Bronchial epithelial cell (primary cell): ENCODE results near the gene EIF2B1. TPM values are rescaled to one million over a fixed set of nuclear protein-coding genes. Genes with fewer than 3 reads are reported as not detected.
A peak's percentile ranks its signal among the peaks of the same experiment; 100 is the strongest.
"Not testable (repeated sequence)": the region's sequence is repeated elsewhere in the genome, so short reads cannot be mapped to it uniquely, and the experiment has no call there.

Source experiments
- DNase-seq: peaks from one replicate; pipeline ENCODE4 v3.0.0-alpha.2; 2010; ENCODE audit warnings: low read depth
- FAIRE-seq: peaks from 2 replicates; lab custom pipeline; 2011; peaks lifted over from hg19 to GRCh38; lab: Jason Lieb, UNC
- H3K27me3 ChIP-seq: 2 replicates; pipeline ENCODE4 v1.5.1; 2011; ENCODE audit warnings: low read length; ENCODE audit not compliant: control insufficient read depth, insufficient read depth
- H3K36me3 ChIP-seq: 2 replicates; pipeline ENCODE4 v1.5.1; 2011; ENCODE audit warnings: low read length; ENCODE audit not compliant: control insufficient read depth, insufficient read depth
- H3K4me3 ChIP-seq: 2 replicates; pipeline ENCODE4 v1.5.1; 2011; ENCODE audit warnings: mild to moderate bottlenecking, low read depth, low read length, control low read depth
- CTCF ChIP-seq: IDR thresholded peaks from 2 replicates; pipeline ENCODE4 v1.5.1; 2011; ENCODE audit warnings: mild to moderate bottlenecking, moderate library complexity, low read length, control low read depth, inconsistent platforms; ENCODE audit not compliant: insufficient read depth, severe bottlenecking
- total RNA-seq: library from RNA; depleted of rRNA; stranded (reverse); fragments of >200 nt; gene quantifications from 2 replicates; pipeline ENCODE4 v1.2.1, GENCODE V29; 2014

The EIF2B1 gene
- total RNA-seq, 1 donor from 2014 or later = 47.4 TPM

- peaks cover 8% of the 10 kb centered on the region for H3K36me3 ChIP-seq
- DNase-seq (no peak), FAIRE-seq (no peak)
- no peak overlapping the region for H3K4me3 ChIP-seq
- no peaks in the 10 kb centered on the region for H3K27me3 ChIP-seq
- TF ChIP-seq CTCF = no peak
Observed at GRCh38 chr12:123597100-123597499, 36.4 kb downstream of the EIF2B1 start.

- peaks cover 8% of the 10 kb centered on the region for H3K36me3 ChIP-seq
- no peaks in the 10 kb centered on the region for H3K27me3 ChIP-seq
- no peak for DNase-seq
- H3K4me3 ChIP-seq = no peak overlapping the region
- TF ChIP-seq CTCF = no peak
- no peak for FAIRE-seq
Observed at GRCh38 chr12:123595729-123596128, 37.8 kb downstream of the EIF2B1 start.

- TF ChIP-seq CTCF = no peak
- FAIRE-seq = no peak
- no peak for DNase-seq
- no peaks in the 10 kb centered on the region for H3K27me3 ChIP-seq
- no peak overlapping the region for H3K4me3 ChIP-seq
- peaks cover 11% of the 10 kb centered on the region for H3K36me3 ChIP-seq
Observed at GRCh38 chr12:123591702-123592481, 41.6 kb downstream of the EIF2B1 start.

- DNase-seq = peak; percentile 30
- H3K36me3 ChIP-seq = no peaks in the 10 kb centered on the region
- H3K4me3 ChIP-seq = no peak overlapping the region
- no peak for TF ChIP-seq CTCF
- FAIRE-seq = no peak
- H3K27me3 ChIP-seq = no peaks in the 10 kb centered on the region
Observed at GRCh38 chr12:123580772-123581171, 52.7 kb downstream of the EIF2B1 start.

- H3K36me3 ChIP-seq, DNase-seq, H3K4me3 ChIP-seq, FAIRE-seq, H3K27me3 ChIP-seq: not testable (repeated sequence)
Observed at GRCh38 chr12:123578829-123579228, 54.7 kb downstream of the EIF2B1 start.

- no peak for TF ChIP-seq CTCF
- FAIRE-seq (no peak), DNase-seq (no peak)
- no peaks in the 10 kb centered on the region for H3K27me3 ChIP-seq
- no peaks in the 10 kb centered on the region for H3K36me3 ChIP-seq
- no peak overlapping the region for H3K4me3 ChIP-seq
Observed at GRCh38 chr12:123578243-123578642, 55.2 kb downstream of the EIF2B1 start.
